ENCODE results near the gene RAB40C. TPM values are rescaled to one million over a fixed set of nuclear protein-coding genes. Genes with fewer than 3 reads are reported as not detected.

RAB40C gene
- polyA plus RNA-seq, 2 of the 4 experiments (the other 2 are of a cell fraction), result 4.4 to 9.7 TPM

DNA sequence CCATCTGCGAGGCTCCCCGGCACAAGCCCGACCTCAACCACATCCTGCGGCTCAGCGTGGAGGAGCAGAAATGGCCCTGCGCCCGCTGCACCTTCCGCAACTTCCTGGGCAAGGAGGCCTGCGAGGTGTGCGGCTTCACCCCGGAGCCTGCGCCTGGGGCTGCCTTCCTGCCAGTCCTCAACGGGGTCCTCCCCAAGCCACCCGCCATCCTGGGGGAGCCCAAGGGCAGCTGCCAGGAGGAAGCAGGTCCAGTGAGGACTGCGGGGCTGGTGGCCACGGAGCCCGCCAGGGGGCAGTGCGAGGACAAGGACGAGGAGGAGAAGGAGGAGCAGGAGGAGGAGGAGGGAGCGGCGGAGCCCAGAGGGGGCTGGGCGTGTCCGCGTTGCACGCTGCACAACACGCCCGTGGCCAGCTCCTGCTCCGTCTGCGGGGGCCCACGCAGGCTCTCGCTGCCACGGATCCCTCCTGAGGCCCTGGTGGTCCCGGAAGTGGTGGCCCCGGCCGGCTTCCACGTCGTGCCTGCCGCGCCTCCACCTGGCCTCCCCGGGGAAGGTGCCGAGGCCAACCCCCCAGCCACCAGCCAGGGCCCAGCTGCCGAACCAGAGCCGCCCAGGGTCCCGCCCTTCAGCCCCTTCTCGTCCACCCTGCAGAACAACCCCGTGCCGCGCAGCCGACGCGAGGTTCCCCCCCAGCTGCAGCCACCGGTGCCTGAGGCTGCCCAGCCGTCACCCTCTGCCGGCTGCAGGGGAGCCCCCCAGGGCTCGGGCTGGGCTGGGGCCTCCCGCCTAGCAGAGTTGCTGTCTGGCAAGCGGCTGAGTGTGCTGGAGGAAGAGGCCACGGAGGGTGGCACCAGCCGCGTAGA, 42.7 kb upstream of the RAB40C start:
- no peak for FAIRE-seq
- H3K4me1 ChIP-seq, result 0 out of 3 replicates have a peak, but pooled peaks cover 2% of the 10 kb centered on the region
- DNase-seq (ENCODE audit: low read depth in 1 of 2, low spot score in 1 of 2), result peak in 1 of 2 experiments; percentile 71
- H3K4me2 ChIP-seq, result no peak overlapping the region
- peak; percentile 67 to 91 for ATAC-seq
- H3K27ac ChIP-seq, result peak overlapping the region in 1 of 2 experiments; percentile 50; a peak in 1 of 6 replicates
- H3K4me3 ChIP-seq, result no peak overlapping the region
- H3K9me3 ChIP-seq, result no peaks in the 10 kb centered on the region
- 67% methylated on average over 32 of the region's 60 CpGs for WGBS (ENCODE audit: missing lambda C conversion rate)
- CTCF ChIA-PET, result interaction anchor here (0.7 to 2.7 kb wide), 15 partner anchors 8 to 240 kb away, joined by 3 to 24 read pairs (median 5); partner anchors contain the start of genes NHLRC4 and PRR35
- POLR2A ChIA-PET, result no interaction called here
- TF ChIP-seq HDAC2 (IDR thresholded peaks at IDR 0.05) (no peak), JUNB (IDR thresholded peaks at IDR 0.05) (no peak), PHF8 (IDR thresholded peaks at IDR 0.05; ENCODE audit: borderline replicate concordance, low read depth) (no peak), POLR2AphosphoS2 (conservative IDR thresholded peaks at IDR 0.05; ENCODE audit: low read length) (no peak), RFX5 (IDR thresholded peaks at IDR 0.05) (no peak), KDM5A (IDR thresholded peaks at IDR 0.05) (no peak), NFE2L2 (conservative IDR thresholded peaks at IDR 0.05; ENCODE audit: low read length) (no peak), SMC3 (IDR thresholded peaks at IDR 0.05) (peak; percentile 25; the same call in 1 of the 3 replicates), ZC3H11A (IDR thresholded peaks at IDR 0.05) (no peak), CBX8 (IDR thresholded peaks at IDR 0.05) (no peak), REST (IDR thresholded peaks at IDR 0.05) (no peak), MAX (IDR thresholded peaks at IDR 0.05) (no peak), CBX2 (IDR thresholded peaks at IDR 0.05; ENCODE audit: borderline replicate concordance, low read depth) (no peak), ATOH8 (CRISPR knock-in tag; IDR thresholded peaks at IDR 0.05; ENCODE audit: low read depth) (no peak), RAD21 (conservative IDR thresholded peaks at IDR 0.05 in 1 of 2, IDR thresholded peaks at IDR 0.05 in 1 of 2) (peak; percentile 36 to 57; a peak in 4 of 5 replicates)
- TF ChIP-seq, protein P1, sequence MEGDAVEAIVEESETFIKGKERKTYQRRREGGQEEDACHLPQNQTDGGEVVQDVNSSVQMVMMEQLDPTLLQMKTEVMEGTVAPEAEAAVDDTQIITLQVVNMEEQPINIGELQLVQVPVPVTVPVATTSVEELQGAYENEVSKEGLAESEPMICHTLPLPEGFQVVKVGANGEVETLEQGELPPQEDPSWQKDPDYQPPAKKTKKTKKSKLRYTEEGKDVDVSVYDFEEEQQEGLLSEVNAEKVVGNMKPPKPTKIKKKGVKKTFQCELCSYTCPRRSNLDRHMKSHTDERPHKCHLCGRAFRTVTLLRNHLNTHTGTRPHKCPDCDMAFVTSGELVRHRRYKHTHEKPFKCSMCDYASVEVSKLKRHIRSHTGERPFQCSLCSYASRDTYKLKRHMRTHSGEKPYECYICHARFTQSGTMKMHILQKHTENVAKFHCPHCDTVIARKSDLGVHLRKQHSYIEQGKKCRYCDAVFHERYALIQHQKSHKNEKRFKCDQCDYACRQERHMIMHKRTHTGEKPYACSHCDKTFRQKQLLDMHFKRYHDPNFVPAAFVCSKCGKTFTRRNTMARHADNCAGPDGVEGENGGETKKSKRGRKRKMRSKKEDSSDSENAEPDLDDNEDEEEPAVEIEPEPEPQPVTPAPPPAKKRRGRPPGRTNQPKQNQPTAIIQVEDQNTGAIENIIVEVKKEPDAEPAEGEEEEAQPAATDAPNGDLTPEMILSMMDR (IDR thresholded peaks at IDR 0.05), result peak; percentile 54

- WGBS (ENCODE audit: missing lambda C conversion rate), result 94% methylated on average over 19 of the region's 21 CpGs
- no peak for ATAC-seq
These were observed 41.3 kb upstream of the RAB40C start for GRCh38 chr16:548586-548985.

More at GRCh38 chr16:548586-548985, 41.3 kb upstream of the RAB40C start:
- CTCF ChIA-PET, result interaction anchor here (1.6 kb wide), 1 partner anchor 17 kb away, joined by 8 read pairs; no protein-coding TSS in a partner anchor
- POLR2A ChIA-PET, result no interaction called here
- H3K4me3 ChIP-seq, result no peak overlapping the region
- H3K4me1 ChIP-seq, result 0 out of 3 replicates have a peak, but pooled peaks cover 2% of the 10 kb centered on the region
- H3K4me2 ChIP-seq, result no peak overlapping the region
- H3K9me3 ChIP-seq, result no peaks in the 10 kb centered on the region
- no peak for DNase-seq (ENCODE audit: low read depth in 1 of 2, low spot score in 1 of 2)
- no peak for FAIRE-seq
- TF ChIP-seq ZFP36 (IDR thresholded peaks at IDR 0.05; ENCODE audit: borderline replicate concordance, partially characterized antibody) (no peak), EHF (CRISPR knock-in tag; IDR thresholded peaks at IDR 0.05) (no peak), FOSB (CRISPR knock-in tag; IDR thresholded peaks at IDR 0.05) (no peak), GATA3 (IDR thresholded peaks at IDR 0.05; ENCODE audit: borderline replicate concordance) (no peak), MAZ (IDR thresholded peaks at IDR 0.05; ENCODE audit: borderline replicate concordance, low read depth, low read length) (no peak), ATOH8 (CRISPR knock-in tag; IDR thresholded peaks at IDR 0.05; ENCODE audit: low read depth) (no peak), SMC3 (IDR thresholded peaks at IDR 0.05) (no peak), RNF2 (IDR thresholded peaks at IDR 0.05; ENCODE audit: borderline replicate concordance, low read depth) (no peak), JUN (IDR thresholded peaks at IDR 0.05) (no peak), ZC3H11A (IDR thresholded peaks at IDR 0.05) (no peak), NPAS2 (CRISPR knock-in tag; IDR thresholded peaks at IDR 0.05; ENCODE audit: borderline replicate concordance) (no peak), SREBF2 (IDR thresholded peaks at IDR 0.05) (no peak)
- TF ChIP-seq, protein P2, sequence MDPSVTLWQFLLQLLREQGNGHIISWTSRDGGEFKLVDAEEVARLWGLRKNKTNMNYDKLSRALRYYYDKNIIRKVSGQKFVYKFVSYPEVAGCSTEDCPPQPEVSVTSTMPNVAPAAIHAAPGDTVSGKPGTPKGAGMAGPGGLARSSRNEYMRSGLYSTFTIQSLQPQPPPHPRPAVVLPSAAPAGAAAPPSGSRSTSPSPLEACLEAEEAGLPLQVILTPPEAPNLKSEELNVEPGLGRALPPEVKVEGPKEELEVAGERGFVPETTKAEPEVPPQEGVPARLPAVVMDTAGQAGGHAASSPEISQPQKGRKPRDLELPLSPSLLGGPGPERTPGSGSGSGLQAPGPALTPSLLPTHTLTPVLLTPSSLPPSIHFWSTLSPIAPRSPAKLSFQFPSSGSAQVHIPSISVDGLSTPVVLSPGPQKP (IDR thresholded peaks at IDR 0.05; ENCODE audit: low read depth, low read length), result no peak
- no peak overlapping the region for H3K27ac ChIP-seq

Data from A549 (cell line).